GM21447 (cell line): ENCODE results near the gene PODXL2.

Source experiments
- ATAC-seq: cut with Tn5 transposase; IDR thresholded peaks from one replicate; pipeline ENCODE4 v1.9.1; 2021; ENCODE audit not compliant: unreplicated experiment

PODXL2 gene

GRCh38 chr3:127625821-127626220 is 3.2 kb upstream of the PODXL2 start:
- ATAC-seq, result no peak

- ATAC-seq, result no peak
Observed at GRCh38 chr3:127628426-127628787, 578 bp upstream of the PODXL2 start.

- ATAC-seq, result no peak
Observed at GRCh38 chr3:127629467-127630403, 750 bp downstream of the PODXL2 start.

GRCh38 chr3:127630811-127631714 is 2.1 kb downstream of the PODXL2 start:
- no peak for ATAC-seq

- no peak for ATAC-seq
Observed at GRCh38 chr3:127632035-127632820, 3.2 kb downstream of the PODXL2 start.

- no peak for ATAC-seq
Observed at GRCh38 chr3:127634653-127635052, 5.7 kb downstream of the PODXL2 start.

- no peak for ATAC-seq
Observed at GRCh38 chr3:127637546-127637945, 8.6 kb downstream of the PODXL2 start.

GRCh38 chr3:127637971-127638370 is 9.0 kb downstream of the PODXL2 start:
- no peak for ATAC-seq

- no peak for ATAC-seq
Observed at GRCh38 chr3:127639173-127640041, 10.4 kb downstream of the PODXL2 start.

- ATAC-seq, result no peak
Observed at GRCh38 chr3:127640042-127640355, 11.0 kb downstream of the PODXL2 start.

GRCh38 chr3:127644641-127645370 is 15.8 kb downstream of the PODXL2 start:
- ATAC-seq, result no peak

- ATAC-seq, result no peak
Observed at GRCh38 chr3:127645371-127646015, 16.5 kb downstream of the PODXL2 start.

- no peak for ATAC-seq
Observed at GRCh38 chr3:127646501-127647046, 17.6 kb downstream of the PODXL2 start.

- ATAC-seq, result no peak
Observed at GRCh38 chr3:127647166-127647844, 18.3 kb downstream of the PODXL2 start.

- no peak for ATAC-seq
Observed at GRCh38 chr3:127647845-127648204, 18.8 kb downstream of the PODXL2 start.

GRCh38 chr3:127650236-127650635 is 21.3 kb downstream of the PODXL2 start:
- no peak for ATAC-seq

GRCh38 chr3:127651516-127652172 is 22.7 kb downstream of the PODXL2 start:
- ATAC-seq, result no peak
